GF-D8 (cell line): ENCODE data around the gene GPR32.
A peak's percentile ranks its signal among the peaks of the same experiment; 100 is the strongest.
"Not testable (repeated sequence)": the region's sequence is repeated elsewhere in the genome, so short reads cannot be mapped to it uniquely, and the experiment has no call there.

Experiments
- DNase-seq: peaks from one replicate; lab custom pipeline; 2025; lab: John Stamatoyannopoulos, UW

The GPR32 gene

GRCh38 chr19:50803633-50804419, 33.6 kb downstream of the GPR32 start:
- DNase-seq = no peak

DNA sequence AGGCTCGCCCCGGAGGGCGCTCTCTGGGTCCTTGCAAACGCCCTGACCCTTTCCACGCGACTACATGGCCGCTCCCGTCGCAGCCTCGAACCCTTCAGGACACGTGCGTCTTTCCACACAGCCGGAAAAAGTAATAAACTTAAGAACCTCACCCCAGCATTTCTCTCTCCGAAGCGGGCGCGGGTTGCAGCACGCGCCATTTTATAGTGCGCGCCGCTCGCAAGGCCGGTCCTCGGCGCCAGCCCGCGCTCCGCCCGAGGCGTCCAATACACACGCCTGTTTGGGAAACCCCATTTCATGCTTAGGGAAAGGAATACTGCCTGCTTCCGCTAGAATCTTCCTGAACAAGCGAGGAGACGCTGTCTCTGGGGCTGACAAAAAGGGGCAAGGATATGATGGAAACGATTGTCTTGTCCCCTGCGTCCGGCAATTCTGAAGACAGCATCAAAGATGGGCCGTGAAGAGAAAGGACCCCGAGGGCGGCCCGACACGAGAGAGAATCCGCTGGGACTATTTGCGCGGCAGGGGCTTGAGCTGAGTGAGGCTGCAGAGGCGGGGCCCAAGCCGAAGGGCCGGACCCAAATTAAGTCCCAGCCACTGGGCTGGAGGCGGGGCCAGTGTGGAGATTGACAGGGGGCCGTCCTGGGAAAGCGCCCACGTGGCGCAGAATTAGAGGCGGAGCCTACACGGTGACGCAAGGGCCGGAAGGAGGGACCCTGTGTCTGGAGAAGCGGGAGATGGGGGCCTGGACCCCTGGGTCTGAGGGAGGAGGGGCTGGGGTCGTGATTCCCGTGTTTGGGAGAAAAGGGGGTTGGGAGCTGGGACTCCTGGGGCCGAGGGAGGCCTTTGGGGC, 34.4 kb downstream of the GPR32 start:
- DNase-seq = peak; percentile 97

- DNase-seq = no peak
Measured at GRCh38 chr19:50808856-50809255, 38.6 kb downstream of the GPR32 start.

GRCh38 chr19:50811622-50812238, 41.5 kb downstream of the GPR32 start:
- DNase-seq = not testable (repeated sequence)

DNA sequence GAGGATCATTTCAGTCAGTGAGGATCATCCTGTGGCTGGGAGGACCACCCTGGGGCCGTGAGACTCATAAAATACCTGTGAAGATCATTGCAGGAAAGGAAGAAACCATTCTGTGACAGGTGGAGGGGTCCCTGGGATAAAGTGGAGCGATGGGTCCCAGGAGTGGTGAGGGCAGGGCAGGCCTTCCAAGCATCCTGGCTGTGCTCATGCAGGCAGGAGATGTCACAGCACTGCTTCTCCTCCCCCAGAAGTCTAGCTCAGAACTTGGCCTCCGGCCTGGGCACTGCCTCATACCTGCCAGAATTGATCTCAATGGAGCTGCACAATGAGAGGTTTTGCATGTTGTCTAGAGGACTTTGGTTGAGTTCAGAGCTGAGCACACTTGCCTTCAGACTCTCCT, 42.2 kb downstream of the GPR32 start:
- DNase-seq = no peak

DNA sequence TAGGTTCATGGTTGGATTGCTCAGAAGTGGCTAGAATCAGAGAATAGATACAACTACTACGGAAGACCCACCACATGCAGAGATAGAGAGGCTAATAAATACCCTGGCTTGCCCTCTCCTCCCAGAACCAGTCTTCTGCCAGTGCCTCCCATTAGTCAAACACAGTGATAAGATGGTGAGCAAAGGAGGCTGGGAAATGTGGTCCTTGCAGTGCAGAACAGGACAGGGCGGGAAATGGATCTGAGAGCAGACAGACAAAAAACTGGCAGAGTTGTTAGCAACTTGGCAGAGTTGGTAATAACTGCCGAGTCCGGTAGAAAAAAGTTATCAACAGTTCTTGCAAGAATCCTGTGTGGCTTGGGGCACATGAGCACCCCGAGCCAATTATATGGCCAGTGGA, 44.6 kb downstream of the GPR32 start:
- DNase-seq = no peak

DNA sequence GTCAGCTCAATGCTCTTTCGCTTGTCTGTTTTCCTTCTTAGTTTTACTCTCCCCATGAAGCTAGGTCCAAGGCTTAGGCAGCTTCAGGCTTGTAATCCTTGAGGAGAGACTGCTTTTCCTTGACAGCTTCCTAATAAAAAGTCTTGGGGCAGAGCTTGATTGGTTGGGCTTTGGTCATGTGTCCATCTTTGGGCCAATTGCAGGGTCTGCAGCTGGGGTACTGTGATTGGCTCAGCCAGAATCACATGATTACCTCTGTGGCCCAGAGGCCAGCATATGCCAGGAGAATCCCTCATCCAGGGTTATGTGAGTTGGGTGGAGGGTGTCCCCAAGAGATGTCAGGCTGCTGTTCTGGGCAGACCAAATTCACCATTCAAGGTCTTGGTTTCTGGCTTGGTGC, 45.2 kb downstream of the GPR32 start:
- DNase-seq = no peak

GRCh38 chr19:50817941-50818858, 47.9 kb downstream of the GPR32 start:
- no peak for DNase-seq

DNA sequence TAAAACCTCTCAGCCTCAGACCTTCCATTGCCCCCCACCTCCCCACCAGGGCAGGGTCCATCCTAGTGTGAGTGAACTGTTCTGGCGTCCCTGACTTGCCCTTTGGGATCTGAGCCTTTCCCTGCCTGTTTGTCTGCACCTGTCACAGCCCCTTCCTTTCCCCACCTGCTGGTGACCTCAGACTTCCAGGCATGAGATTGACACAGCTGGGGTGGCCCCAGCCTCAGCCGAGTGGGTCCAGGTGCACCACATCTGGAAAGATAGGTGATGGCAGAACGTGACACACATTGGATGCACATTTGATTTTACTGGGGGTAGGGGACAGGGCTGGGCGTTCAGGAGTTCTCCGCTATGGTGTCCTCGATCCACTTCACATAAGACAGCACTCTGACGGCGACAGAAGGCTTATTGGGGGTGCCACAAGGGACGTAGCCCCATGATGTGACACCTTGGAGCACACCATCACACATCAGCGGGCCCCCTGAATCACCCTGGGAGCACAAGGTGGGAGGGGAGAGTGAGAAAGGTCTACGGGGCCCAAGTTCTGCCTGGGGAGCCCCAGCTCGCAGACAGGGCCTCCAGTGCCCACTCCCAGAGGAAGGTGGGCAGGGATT, 48.7 kb downstream of the GPR32 start:
- DNase-seq = no peak

- no peak for DNase-seq
Measured at GRCh38 chr19:50819636-50820035, 49.4 kb downstream of the GPR32 start.

- no peak for DNase-seq
Measured at GRCh38 chr19:50820086-50820485, 49.8 kb downstream of the GPR32 start.

DNA sequence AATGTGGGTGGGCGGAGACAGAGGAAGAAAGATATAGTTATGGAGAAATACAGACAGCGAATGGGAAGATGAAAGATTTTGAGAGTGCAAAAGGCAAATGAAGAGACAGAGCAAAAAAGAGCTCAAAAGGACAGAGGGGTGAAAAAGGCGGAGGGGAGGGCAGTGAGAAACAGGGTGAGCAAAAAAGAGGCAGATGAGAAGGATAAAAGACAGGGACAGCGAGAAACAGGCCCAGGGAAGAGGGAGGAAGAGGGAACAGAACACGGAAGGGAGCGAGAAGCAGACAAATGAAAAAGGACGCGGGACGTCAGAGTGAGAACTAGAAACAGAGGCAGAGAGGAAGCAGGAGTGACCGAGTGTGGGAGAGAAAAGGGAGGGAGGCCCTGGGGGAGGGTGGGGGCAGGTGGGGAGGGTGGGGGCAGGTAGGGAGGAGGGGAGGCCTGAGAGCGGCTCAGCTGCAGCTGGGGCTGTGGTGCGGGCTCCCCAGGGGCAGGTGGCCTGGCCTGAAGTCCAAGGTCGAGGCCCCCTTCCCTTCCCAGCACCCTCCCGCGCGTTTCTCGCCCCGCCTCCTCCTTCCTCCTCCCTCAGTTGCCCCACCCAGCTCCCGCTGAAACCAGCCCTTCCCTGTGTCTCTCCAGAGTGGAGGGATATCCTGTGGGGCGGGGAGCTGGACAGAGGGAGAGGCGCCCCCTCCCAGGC, 50.4 kb downstream of the GPR32 start:
- no peak for DNase-seq

DNA sequence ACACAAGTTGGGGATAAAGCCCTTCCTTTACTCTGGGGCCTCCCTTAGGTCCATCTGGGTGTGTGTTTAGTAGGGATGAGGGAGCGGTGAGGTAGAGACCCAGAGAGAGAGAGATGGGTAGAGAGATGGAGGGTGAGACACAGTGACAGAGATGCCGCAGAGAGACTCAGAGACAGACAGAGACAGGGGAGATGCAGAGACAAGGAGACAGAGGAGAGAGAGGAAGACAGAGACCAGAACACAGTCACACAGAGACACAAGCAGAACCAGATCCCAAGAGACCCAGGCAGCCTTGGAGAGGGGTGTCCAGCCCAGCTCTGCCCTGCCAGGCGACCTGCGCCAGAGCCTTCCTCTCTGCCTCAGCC, 51.0 kb downstream of the GPR32 start:
- no peak for DNase-seq
